Ishikawa (cell line): ENCODE data around the gene STRN.

ENCODE experiments used
- CEBPB ChIP-seq: IDR thresholded peaks from 2 replicates; pipeline ENCODE4 v1.6.1; 2012
- CREB1 ChIP-seq: IDR thresholded peaks from 2 replicates; pipeline ENCODE4 v1.6.1; 2012; ENCODE audit warnings: low read depth
- EGR1 ChIP-seq: IDR thresholded peaks from 2 replicates; pipeline ENCODE4 v1.6.1; 2012
- EP300 ChIP-seq: IDR thresholded peaks from 2 replicates; pipeline ENCODE4 v1.6.1; 2012; ENCODE audit warnings: borderline replicate concordance
- FOXM1 ChIP-seq: IDR thresholded peaks from 2 replicates; pipeline ENCODE4 v1.6.1; 2012; ENCODE audit warnings: low read depth, borderline replicate concordance
- MAX ChIP-seq: IDR thresholded peaks from 2 replicates; pipeline ENCODE4 v1.6.1; 2012
- RAD21 ChIP-seq: IDR thresholded peaks from 2 replicates; pipeline ENCODE4 v1.6.1; 2012; ENCODE audit warnings: low read depth
- REST ChIP-seq: IDR thresholded peaks from 2 replicates; pipeline ENCODE4 v1.6.1; 2012; ENCODE audit warnings: low read depth, mild to moderate bottlenecking
- TAF1 ChIP-seq: IDR thresholded peaks from 2 replicates; pipeline ENCODE4 v1.6.1; 2012; ENCODE audit warnings: low read depth, mild to moderate bottlenecking
- USF1 ChIP-seq: IDR thresholded peaks from 2 replicates; pipeline ENCODE4 v1.6.1; 2012
- YY1 ChIP-seq: IDR thresholded peaks from 2 replicates; pipeline ENCODE4 v1.6.1; 2012; ENCODE audit warnings: low read depth
- ZBTB7A ChIP-seq: IDR thresholded peaks from 2 replicates; pipeline ENCODE4 v1.6.1; 2012; ENCODE audit warnings: low read depth

GRCh38 chr2:36855429-36855828 lies 110.9 kb downstream of the STRN start:
- TF ChIP-seq CREB1, result no peak
- no peak for TF ChIP-seq MAX
- TF ChIP-seq ZBTB7A, result no peak
- no peak for TF ChIP-seq EP300
- TF ChIP-seq RAD21, result no peak
- no peak for TF ChIP-seq FOXM1
- TF ChIP-seq CEBPB, result no peak
- TF ChIP-seq TAF1, result no peak
- TF ChIP-seq REST, result no peak
- TF ChIP-seq USF1, result no peak
- no peak for TF ChIP-seq YY1
- TF ChIP-seq EGR1, result no peak
